NCI-H2171 (cell line): Measurements from ENCODE around the gene APBB2.

ENCODE experiments used
- DNase-seq: peaks from one replicate; lab custom pipeline; 2025; lab: John Stamatoyannopoulos, UW

Gene APBB2

DNA sequence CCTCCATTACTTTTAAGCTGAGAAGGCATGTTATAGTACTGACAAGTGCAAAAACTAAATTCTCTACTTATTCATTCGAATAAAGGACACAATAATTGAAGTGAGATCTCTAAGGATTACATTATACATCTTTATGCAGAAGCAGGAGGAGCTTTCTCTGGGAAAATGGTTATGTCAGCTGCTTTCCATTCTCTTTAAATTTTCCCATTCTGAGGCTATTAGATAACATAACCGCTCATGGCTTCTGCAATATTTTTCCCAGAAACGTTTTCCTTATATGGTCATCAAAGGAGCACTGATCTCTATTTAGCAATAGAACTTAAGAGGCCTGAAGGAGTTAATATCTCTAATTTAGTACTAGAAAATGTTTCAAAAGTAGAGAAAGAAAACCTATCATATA is 243.0 kb downstream of the APBB2 start:
- no peak for DNase-seq

DNA sequence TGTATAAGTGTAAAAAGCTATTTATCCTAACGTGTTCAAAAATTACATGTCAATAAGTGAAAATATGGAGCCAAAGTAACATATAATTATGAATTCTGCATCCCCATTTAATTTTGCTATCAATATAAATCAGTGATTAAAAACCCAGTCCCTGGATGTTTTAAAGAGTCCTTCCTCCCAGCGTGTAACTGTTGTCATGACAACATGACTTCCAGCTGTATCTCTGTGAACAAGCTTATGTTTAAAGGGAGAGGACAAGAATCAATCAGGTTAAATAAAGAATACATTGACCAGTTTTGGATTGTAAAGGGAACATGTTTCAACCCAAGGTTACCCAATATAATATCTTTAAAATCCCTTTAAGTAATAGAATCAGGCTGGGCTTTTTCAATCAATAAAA is 244.8 kb downstream of the APBB2 start:
- DNase-seq: no peak

DNA sequence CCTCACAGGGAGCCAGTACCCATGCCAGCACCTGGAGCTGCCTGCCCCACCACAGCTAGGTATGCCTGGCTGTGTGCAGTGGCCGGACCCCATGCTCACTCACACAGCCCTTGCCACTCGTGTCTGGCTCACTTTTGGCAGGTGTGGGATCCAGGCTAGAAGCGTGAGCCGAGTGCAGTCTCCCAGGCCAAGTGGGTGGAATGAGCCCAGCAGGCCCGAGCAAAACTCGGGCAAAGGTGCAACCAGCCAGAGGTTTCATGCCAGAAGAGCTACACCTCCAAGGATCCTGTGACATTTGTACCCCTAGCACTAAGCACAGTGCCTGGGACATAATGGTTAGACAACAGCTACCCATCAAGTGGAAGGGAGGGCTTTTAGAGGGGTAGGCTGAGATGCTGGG is 246.8 kb downstream of the APBB2 start:
- no peak for DNase-seq

DNA sequence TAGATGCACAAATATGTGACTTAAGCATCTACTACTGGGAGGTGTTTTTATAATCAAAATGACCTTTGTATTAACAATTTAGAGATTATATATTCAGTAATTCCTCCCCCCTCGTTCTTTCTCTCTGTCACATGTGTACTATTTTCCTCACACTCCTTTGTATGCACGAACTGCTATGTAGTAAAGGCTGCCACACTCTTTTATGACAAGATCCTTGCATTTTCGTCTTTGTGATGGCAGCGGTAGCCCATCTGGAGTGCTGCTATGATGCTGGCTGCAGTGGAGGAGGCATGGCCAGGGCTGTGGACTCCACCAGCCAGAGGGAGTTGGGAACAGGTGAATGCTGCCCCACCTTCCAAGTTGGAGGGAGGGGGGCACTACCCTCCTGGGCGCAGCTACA is 248.3 kb downstream of the APBB2 start:
- DNase-seq: no peak

DNA sequence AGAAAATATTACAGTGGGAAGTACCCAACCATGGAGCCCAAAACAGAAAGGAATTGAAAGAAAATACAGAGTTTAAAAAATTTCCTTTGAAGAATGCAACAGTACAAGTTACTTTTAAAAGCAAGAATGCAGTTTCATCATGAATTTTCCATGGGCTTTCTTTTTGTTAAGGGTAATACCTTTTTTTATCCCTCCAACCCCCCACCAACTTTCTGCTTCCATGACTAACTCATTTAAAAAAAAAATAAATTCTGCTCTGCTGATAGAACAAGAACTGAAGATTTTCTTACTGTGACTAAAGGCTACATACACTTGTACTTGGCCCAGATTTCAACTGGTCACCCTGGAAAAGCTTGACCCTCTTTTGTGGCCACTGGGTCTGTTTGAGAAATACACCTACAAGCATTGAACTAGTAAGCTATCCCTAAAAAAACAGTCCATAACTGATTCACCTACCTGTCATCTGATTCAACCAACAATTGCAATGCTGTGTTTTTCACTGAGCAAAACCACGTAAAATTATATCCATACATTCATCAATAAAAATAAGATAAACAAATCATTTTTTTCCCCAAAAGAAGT is 250.4 kb downstream of the APBB2 start:
- DNase-seq: no peak

DNA sequence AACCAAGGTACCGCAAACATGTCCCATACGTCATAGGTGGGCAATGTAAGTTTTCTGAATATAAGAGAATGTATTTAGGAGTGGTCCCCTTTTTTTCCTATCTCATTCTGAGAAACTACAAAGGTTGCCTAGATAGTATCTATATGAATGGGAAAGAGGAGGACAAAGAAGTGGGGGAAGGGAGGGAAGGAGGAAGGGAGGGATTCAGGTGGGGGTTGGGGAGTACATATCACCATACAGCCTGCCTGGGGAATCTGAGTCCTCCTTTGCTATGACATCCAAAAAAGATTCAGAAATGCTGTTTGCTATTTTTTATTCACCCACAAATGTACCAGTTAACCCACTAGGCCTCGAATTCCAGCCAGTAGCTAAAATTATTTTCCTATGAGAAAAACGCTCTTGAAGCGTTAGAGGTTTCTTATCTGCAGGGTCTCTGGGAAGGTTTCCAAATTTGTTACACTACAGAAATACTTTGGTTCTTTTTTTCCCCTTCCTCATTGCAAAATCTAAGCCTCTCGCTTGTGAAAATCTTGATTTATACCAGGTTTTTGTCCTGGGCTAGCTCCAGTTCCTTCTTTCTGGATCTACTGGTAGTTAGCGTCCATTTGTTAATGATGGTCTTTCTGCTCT is 251.7 kb downstream of the APBB2 start:
- DNase-seq: no peak

DNA sequence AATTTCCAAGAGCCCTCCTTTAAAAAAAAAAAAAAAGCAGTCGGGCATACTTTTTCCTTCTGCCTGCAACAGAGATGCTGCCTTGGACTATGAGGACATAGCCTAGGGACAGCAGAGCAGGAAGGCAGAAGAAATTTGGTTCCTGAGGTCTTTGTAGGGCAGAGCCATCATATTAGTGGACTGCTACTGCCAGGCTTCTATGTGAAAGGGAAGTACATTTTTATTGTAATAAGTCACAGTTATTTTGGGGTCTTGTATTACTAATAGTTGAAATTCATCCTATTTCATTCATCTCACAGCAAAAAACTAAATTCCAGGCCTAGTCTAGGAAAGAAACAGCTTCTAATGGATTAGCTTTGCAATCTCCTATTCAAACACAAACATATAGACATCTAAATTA is 253.4 kb downstream of the APBB2 start:
- DNase-seq: no peak

DNA sequence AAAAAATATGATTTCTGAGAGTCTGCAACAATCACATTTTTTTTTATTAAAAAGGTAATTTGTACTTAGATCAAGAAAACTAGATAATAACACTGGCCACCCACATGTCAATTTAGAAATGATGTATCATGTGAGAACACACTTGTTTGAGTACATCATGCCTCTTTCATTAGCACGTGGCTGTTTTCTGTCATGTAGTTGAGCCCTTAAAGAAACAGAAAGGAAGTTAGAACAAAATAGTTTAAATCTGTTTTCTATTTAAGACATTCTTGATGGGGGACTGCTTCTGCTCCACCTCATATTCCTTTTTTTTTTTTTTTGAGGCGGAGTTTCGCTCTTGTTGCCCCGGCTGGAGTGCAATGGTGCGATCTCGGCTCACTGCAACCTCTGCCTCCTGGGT is 257.1 kb downstream of the APBB2 start:
- DNase-seq: no peak

DNA sequence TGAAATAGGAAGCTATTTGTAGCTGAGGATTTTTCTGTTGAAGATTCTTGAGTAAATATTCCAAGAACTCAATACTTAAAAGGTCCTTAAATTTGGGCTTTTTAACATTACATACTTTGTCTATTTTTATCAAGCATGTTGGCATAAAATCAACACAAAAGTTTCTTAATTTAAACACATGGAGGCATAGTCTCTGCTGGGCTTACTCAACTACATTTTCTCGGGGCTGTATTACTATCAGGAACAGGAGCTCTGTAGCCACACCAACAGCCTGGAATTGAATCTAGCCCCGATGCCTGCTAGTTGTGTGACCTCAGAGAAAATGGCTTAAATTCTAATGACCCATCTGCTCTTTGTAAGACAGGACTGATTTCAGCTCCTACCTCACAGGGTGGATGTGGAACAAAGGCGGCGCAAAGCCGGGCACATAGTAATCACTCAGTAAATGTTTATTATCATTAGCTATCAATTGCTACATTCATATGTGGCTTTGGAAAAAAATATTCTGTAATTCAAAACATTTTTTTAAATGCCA is 257.6 kb downstream of the APBB2 start:
- no peak for DNase-seq

DNA sequence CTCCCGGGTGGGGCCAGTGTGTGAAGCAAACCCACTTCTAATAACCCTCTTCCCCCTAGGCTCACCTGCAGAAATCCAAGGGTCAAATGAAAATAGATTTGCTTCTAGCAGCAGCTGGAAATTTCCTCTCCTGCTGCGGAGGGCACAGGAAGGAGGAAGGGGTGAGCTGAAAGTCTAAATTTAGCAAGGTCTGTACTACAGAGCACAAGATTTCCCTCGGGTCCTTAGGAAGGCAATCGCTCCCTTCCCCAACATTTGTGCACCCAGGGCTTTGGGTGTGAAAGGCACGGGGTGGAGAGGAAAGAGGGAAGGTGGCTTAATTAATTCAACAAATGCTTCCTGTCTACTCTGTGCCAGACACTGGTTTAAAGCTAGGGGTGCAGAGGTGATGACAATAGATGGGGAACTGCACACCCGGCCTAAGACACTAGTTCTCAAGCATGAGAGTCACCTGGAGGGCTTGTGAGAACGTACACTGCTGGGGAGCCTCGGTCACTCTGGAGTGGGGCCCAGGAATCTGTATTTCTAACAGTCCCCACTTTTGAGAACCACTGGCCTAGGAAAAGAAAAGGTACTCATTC is 260.2 kb downstream of the APBB2 start:
- DNase-seq: no peak

DNA sequence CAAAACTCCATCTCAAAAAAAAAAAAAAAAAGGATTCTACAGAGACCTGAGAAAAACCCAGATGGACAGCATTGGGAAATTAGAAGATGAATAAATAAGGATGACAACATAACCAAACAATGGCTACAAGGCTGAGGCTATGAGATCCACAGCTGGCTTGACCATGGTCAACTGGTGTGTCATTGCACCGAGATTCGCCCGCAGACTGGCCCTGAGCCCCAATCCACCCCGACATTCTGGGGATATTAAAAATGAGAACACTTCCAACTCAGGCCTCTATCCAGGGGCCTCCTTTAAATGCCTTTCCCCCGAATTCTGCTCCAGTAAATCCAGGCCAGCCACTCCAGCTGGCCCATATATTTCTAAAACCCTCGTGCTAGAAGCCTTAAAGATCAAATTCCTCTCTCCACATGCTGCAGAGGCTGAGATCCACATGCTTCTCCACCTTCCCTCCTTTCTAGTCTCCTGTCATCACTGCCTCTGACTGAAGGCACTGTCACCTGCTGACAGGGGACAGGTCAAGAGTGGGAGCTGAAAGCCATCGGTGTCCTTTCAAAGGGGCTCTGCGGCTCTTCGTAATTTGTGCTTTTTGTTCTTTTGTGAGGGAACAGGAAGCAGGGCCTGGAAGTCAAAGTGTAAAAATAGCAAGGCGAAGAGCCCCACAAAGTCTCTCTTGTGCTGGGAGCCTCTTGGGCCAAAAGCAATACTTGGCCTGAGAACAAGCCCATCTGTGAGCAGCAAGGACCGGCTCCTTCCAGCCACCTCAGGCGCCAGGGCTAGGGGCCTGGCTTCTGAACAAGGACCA is 260.9 kb downstream of the APBB2 start:
- no peak for DNase-seq

DNA sequence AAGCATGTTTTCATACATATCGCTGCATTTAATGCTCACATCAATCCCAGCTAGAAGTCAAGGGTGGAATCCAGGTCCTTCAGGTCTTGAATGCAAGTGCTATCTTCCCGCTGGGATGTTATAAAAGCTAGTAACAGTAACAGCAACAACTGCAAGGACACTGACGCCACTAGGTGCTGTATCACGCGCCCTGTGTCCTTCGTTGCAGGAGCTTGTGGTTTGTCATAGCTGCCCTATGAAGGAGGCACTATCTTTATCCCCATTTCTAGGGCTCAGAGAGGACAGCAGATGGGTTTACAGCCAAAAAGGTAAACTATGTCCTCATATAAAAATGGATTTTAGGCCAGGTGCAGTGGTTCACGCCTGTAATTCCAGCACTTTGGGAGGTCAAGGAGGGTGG is 261.7 kb downstream of the APBB2 start:
- DNase-seq: no peak

DNA sequence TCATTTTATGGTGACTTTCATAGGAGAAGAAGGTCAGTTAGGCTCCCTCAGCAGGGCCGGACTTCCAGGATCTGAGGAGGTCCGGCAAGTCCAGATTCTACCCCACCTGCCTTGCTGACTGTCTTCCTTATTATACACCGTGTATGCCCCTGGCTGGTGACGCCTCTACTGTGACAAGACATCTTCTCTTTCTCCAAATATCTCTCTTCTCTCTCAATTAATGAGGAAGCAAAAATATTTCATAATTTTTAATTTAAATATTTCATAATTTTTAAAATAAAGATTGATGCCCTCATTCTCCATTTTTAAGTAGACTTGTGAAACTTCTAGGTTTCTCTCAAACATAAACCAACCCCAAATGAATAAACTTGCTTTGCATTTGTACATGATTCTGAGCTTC is 262.1 kb downstream of the APBB2 start:
- no peak for DNase-seq

DNA sequence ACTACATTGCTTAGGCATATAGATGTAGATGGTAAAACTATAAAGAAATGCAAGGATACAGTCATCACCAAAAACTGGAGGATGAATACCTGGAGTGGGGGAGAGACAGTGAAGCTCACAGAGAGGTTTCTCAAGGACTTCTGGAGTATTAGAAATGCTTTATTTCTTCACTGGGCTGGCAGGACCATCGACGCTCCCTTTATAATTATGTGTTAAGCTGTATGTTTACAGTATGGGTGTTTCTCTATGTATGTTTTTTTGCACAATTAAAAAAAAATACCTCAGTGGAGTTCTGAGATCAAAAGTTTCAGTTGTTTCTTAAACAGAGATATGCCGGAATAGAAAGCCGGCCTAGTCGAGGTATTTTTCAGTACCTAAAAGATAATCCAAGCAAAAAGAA is 263.3 kb downstream of the APBB2 start:
- no peak for DNase-seq

DNA sequence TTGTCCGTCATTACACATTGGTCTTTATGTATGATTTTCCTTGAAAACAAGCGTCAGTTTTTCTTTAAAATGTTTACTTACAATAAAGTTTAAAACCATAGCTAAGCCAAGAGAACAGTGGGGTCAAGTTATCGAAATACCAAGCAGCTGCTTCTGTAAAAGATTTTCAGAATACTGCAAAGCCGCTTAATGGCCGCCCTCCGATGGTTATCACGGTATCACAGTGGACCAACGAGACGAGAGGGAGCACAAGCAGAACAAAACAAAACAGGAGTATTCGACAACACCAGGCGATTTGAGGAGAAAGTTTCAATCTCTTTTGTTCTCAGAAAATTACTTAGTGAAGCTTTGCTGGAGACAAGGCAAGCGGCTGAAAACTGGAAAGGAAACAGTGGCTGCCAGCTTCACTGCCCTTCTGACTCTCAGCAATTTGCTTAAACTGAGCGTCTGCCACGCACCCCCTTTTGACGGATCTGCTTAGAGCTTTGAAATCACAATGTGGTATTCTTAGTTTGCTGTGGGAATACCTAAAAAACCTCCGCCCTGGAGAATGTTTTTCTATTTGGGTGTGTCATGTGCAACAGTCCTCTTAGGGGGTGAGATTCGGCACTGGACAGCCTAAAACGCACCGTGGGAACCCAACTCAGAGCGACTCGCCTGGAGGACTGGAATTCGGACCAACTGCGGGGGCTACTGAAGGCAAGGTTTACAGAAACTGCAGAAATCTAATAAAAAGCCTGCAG is 264.8 kb downstream of the APBB2 start:
- no peak for DNase-seq

DNA sequence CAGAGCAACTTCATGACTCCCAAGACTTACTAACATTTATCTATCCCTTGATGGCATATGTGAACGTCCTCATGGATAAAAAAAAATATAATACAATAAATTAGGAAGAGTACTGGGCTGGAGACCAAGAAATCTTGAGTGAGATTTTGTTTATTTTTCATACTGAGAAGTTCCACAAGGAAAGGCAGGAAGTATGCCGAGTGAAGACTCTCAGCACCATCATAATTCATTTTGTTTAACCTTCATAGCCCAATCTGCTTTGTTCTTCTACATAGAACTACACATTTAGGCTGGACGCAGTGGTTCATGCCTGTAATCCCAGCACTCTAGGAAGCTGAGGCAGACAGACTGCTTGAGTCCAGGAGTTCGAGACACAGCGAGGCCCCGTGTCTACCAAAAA is 266.3 kb downstream of the APBB2 start:
- no peak for DNase-seq

DNA sequence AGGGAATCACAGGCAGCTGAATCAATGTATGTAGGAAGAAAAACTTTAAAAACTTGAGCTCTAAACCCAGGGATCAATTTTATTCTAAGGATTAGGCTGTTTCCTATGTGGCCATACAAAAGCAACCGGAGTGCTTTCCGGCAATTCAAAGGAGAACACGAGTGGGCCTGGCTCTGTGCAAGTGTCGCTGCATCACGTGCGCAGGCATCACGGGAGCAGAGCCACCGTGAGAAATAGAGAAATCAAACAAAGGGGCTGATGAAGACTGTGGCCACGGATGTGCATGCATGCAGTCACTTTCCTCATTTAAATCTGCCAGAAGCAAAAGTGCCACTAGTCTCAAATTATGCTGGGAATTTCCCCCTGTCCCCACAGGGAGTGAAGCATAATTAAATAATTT is 267.7 kb downstream of the APBB2 start:
- DNase-seq: no peak

DNA sequence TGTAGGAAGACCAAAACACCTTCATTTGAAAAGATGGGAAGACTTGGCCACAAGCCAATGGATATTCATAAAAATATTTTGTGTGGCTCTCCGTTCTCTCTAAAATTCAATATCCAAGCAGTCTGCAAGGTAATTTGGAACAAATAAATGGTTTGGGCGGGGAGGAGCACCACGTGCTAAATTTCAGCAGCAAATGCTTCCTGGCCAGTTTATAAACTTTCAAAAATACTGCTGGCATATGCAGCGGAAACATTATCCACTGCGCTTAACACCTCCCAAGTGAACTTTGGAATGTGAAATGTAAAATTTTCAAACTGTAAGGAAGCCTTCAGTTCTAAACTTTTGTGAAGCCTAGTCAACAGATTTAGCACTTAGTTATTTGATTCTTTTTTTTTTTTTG is 273.6 kb downstream of the APBB2 start:
- no peak for DNase-seq

DNA sequence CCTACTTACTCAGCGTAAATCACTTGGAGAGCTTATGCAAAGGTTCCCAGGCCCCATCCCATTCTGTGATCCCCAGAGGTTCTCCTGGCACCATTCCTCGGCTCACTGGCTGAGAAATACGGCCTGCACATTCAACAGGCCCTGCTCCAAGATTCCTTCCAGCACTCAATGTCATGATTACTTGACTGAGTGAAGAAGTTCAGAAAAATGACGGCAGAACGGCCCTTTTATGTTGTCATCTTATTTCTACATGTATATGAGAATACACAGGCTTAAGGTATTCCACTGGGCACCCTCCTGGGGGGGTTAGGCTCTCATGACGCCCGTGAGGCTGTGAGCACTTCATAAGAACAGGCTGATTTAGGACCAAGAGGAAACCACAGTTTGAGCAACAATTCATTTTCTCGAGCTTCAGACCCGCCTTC is 274.0 kb downstream of the APBB2 start:
- DNase-seq: no peak

DNA sequence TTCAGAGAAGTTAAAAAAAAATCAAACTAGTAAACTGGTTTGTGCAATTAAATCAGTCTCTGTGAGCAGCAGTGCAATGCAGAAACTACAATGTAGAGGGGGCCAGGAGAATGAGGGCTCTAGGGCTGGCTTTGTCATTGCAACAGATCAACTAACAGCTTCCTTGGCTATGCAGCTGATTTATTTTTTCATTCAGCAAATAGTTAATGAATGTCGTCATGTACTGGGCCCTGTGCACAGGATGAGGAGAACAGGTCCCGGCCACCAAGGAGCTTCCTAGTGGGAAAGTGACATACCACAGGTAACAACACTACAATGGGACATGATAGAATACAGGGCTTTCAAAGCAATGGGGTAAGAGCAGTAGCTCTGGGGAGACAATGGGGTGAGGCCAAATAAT is 274.5 kb downstream of the APBB2 start:
- no peak for DNase-seq

DNA sequence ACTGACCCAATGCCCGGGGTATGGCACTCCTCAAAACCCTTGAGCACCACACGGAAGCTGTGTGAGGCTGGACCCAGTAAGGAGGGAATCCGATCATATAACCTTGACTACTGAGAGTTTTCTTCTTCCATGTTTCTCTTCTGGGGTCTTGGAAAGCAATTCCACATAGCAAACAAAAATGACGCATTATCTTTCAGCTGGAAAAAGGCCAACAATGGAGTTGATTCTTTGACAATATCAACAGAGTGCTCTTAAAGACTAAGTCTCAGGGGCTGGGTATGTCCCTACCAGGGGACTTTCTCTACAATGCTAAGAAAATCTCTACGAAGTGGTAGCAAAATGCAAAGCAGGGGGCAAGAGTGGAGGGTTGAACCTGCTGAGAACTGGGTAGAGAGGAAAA is 276.0 kb downstream of the APBB2 start:
- DNase-seq: no peak

DNA sequence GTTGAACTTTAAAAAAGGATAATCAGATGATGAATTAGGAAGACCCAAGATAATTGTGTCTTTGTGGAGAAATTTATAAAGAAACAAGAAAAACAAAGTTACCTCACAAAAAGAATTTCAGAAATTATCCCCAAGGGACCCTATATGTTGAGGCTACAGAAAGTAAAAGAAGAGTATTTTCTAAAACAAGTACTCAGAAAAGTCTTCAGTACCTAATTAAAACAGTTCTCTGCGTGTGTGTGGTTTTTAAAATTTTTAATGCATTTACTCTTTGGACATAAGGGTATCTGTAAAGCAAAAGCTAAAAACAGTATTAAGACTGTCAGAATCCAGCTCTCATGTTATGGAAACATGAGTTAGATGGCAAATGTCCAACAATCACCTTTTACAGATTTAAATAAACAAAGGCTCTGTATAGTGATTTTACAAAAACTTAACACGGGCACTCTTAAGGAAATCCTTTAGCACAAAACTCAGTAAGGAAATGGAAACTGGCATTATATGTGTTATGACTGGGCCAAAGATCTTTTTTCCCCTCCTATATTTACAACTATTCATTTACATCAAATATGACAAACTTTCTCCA is 277.1 kb downstream of the APBB2 start:
- no peak for DNase-seq
